Effector CD8-positive, alpha-beta T cell (primary cell): ENCODE results near the gene SIGLEC5.

Experiments
- DNase-seq: peaks from one replicate; lab custom pipeline; 2025; lab: John Stamatoyannopoulos, UW

The SIGLEC5 gene

GRCh38 chr19:51589511-51589910, 40.7 kb downstream of the SIGLEC5 start:
- DNase-seq, result no peak

GRCh38 chr19:51587264-51588191, 42.7 kb downstream of the SIGLEC5 start:
- no peak for DNase-seq

GRCh38 chr19:51586799-51587198, 43.4 kb downstream of the SIGLEC5 start:
- no peak for DNase-seq

- DNase-seq, result no peak
Measured at GRCh38 chr19:51586103-51586728, 44.0 kb downstream of the SIGLEC5 start.

DNA sequence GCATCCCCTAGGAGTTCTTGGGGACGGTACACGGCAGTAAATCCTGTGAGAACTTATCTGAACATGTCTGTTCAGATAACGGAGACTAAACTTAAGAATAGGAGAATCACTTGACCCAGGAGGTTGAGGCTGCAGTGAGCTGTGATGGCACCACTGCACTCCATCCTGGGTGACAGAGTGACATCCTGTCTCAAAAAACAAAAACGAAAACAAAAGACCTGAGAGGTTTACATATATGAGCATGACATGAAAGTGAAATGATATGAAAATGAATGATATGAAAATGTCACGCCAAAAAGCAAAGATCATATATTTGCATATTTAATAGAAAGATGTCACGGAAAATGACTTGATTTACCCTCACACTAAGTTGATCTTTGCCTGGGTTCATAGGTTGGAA, 53.4 kb downstream of the SIGLEC5 start:
- DNase-seq, result no peak

DNA sequence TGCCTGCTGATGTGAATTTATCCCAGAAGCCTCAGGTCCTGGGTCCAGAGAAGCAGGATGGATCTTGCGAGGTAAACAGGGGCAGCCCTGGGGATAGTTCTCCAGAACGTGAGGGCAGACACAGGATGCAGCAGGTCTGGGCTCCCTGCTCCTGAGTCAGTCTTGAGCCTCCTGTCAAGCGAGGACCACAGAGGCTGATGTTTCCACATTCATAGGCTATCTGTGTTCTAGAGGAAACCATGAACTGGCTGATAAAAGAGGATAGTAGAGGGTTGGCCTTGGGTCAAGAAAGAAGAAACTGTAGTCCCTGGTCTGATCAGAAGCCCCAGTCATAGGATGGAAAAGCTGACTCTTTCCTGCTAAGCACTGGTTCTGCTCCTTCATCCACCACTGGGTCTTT, 56.9 kb downstream of the SIGLEC5 start:
- DNase-seq, result no peak

DNA sequence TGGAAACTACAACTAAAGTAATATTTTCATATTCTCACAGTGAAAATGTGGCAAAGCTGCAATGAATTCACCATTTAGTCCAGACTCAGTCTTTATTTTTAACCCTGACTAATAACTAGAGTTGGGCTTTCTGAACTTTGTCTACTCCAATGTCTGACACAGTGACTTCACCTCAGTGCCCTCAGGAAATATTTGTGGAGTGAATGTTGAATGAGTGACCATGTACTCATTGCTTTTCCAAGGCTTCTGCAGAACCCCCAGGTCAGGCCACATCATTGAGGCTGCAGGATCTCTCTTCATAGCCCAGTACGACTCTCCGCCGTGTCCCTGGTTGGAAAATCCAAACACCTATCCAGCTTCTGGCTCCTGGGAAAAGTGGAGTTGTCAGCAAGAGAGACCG, 57.3 kb downstream of the SIGLEC5 start:
- DNase-seq, result no peak

GRCh38 chr19:51572410-51572809, 57.8 kb downstream of the SIGLEC5 start:
- DNase-seq, result no peak

DNA sequence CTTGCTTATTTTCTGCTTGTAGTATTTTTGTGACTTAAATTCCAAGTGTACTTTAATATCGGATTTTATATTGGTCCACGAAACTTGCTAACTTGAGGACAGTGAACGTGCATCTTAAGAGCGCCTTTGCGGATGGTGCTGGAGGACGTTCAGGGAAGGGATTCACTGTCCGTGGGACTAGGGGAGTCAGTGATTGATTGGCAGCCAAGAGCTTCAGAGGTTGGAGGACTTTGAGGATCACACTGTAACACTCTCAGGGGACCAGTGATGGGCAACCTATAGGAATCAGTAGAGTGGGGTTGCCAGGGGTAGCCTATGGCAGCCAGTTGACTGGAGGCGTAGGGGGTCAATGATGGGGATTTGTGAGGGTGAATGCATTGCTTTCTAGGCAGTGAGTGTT, 58.6 kb downstream of the SIGLEC5 start:
- no peak for DNase-seq

DNA sequence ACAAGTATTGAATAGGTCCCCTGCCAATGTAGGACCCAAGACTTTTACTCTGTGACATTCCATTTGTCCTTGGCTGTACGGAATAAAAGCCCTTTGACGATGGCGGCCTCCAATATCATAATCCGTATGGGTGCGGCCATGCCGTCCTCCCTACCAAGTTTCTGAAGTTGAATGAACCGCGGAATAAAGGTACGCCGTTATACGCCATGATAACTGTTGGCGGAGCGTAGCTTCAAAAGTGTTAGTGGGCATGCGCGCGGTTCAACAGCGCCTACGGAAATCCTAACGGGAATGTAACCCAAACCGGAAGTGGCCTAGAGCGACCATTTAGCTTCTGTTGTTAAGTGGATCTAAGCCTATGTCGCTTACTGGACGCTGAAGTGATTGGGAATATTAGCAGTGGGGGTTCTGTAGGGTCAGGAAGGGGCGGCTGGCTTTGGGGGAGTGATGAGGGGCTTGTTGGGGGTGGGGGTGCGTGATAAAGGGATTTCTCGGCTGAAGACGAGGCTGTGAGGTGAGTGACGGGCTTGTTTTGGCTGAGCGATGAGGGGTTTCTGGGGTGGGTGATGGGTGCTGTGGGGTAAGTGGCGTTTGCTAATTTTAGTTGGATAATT, 59.1 kb downstream of the SIGLEC5 start, which contains the start of gene ZNF175:
Gene ZNF175 (plus strand): TSS at position 322 of the 614 bp plus-strand sequence. CDS start 2,047 bp downstream, outside the sequence.
- peak; percentile 79 for DNase-seq

DNA sequence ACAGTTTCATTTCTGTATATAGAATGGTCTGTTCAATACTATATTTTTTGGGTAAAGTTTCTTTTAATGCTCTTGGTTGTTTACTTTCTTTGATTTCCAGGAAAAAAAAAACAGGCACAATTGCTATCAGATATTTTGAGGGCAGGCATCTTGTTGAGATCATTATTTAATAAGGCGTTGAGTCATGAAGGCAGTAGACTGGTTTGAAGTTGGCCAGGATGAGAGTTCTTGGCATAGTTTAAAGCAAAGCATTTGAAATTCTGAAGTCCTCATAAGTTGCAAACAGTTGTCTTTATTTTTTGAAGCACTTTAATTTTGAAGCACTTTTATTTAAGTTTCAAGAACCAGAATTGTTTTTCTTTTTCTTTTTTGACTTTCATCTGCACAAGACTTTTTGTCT, 61.7 kb downstream of the SIGLEC5 start:
- DNase-seq, result no peak

- no peak for DNase-seq
Measured at GRCh38 chr19:51567583-51567982, 62.6 kb downstream of the SIGLEC5 start.

GRCh38 chr19:51566489-51567100, 63.6 kb downstream of the SIGLEC5 start:
- DNase-seq, result no peak

GRCh38 chr19:51565583-51565982, 64.6 kb downstream of the SIGLEC5 start:
- no peak for DNase-seq

DNA sequence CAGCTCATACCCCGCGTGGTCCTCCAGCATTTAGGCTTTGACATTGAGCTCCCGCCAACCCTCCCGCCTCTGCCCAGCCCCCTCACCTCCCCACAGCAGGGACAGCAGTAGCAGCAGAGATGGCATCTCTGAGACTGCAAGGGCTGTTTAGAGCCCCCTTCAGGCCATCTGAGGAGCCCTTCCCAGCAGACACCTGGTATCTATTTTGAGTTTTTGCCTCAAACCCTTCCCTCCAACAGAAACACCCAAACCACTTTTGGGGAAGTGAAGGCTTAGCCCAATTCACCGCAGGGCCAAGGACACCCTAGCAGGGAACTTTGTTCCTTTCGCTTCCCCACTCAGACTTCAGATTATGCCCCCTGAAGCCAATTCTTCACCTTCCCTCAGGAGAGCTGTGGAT, 65.4 kb downstream of the SIGLEC5 start:
- DNase-seq, result no peak
